GM21717 (cell line): Measurements from ENCODE around the gene SEC16A.

ENCODE experiments used
- ATAC-seq: cut with Tn5 transposase; IDR thresholded peaks from one replicate; pipeline ENCODE4 v1.9.1; 2021; ENCODE audit warnings: mild to moderate bottlenecking, moderate library complexity; ENCODE audit not compliant: unreplicated experiment

Gene SEC16A

GRCh38 chr9:136486823-136487620 lies 4.2 kb upstream of the SEC16A start:
- ATAC-seq, result no peak

DNA sequence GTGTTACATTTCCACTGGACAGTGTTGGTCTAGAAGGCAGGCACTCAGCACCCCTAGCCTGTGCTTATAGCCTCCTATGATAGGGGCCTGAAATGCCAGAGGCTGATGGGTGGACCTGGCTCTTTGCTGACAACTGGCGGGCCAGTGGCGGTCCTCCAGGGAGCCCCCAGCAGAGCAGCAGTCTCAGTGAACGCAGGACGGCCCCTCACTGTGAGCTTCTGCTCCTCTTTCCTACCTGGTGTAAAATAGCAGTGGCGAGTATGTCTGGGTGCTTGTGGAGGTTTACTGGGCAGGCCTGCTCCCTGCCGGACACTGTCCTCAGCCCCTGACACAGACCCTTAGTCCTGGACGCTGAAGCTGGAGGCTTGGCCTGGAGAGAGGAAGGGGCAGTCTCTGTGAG lies 3.3 kb upstream of the SEC16A start:
- no peak for ATAC-seq

DNA sequence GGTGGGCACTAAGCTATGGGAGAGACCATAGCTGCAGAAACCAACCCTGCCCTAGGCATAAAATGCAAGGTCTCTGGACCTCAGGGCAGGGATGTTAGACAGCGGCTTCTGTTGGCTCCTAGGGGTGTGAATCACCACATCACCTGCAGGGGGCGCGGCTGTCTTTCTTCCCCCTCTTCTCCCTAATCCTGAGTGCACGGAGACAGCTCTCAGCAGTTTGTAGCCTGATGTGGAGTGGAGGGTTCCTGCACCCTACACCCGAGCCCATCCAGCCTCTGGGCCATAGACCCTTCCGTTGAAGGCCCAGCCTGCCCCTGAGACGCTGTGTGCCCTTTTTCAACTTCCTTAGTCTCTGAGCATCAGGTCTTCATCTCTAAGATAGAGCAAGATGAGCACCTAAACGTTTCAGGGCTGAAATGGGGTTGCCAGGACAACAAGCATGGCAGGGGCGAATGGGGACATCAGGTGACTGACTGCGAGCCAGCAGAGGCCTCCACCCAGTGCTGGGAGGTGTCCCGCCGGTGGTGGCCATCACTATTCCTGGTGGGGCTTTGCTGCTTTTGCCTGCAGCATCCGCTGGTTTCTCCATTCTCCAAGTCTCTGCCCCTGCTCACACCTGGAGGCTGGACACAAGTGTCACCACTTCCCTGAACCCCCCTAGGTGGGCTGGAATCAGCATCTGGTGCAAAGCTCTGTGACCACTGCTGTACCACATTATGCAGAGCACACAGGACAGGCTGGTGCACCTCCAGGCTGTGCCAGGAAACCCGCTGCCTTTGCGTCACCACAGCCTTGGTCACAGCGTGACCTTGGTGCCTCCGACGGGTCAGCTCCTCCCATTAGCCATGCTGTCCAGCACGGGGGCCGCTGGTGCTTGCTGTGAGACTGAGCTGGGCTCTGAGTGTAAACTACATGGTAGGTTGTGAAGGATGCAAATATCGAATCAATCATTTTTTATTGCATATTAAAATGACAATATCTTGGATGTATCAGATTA lies 2.5 kb upstream of the SEC16A start:
- no peak for ATAC-seq

DNA sequence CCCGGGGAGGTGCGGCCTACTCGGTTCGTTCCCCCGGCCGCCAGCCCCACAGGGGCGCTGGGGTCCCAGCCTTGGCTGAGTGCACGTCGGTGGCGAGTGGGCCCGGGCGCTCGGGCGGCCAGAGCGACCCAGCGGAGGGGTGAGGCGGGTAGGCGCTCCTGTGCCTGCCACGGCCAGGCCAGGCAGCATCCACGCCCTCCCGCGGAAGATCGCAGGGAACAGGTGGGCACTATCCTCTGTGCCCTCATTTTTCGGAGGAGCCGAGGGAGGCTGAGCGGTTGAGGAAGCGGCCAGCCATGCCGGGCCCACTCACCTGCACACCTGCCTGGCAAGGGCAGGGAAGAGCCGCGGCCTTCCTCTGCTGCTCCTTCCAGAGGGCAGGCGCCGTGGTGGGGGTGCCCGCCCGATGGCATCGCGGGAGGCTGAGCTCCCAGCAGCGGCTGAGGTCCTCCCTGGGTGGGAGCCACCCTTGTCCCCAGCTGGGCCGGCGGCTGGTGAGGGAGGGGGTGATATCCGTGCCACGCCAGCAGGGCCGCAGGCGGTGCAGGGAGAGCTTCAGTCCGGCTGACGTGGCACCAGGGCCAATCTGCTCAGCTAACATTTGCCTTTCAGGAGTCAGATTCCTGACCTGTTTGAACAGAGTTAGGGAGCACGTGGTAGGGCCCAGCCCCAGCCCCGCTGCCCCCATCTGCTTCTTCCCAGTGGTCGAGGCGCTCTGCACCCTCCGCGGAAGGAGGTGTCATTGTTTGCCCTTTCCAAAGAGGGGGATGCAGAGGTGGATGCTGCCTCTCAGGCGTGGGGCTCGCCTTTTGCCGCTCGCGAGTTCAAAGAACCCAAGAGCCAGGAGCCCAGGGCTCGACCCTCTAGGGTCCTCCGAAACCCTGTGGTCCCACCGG lies 1.6 kb upstream of the SEC16A start:
- ATAC-seq, result peak; percentile 1

DNA sequence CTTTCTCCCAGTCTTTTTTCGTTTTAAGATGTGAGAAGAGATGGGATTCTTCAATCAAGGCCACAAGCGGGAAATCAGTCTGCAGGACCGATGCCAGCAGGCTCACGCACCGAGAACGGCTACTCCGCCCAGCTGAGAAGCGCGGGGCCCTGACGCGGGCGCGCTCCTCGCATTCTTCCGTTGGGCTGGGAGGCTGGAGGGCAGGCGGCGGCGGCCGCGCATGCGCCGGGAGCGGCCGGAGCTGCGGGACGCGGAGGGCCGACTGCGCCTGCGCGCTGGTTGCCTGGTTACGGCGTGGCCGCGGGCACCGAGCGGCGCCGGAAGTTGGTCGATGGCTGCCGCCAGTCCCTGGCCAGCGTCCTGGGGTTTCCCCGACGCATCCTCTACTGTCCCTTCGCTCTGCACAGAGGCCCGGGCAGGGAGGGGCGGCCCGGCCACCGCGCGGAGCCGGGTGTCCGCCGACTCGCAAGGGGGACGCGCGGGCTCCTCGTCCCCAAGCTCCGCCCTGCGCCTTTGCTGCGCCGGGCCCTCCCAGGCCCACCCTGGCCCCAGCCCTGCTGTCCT lies 831 bp upstream of the SEC16A start:
- peak; percentile 54 for ATAC-seq

DNA sequence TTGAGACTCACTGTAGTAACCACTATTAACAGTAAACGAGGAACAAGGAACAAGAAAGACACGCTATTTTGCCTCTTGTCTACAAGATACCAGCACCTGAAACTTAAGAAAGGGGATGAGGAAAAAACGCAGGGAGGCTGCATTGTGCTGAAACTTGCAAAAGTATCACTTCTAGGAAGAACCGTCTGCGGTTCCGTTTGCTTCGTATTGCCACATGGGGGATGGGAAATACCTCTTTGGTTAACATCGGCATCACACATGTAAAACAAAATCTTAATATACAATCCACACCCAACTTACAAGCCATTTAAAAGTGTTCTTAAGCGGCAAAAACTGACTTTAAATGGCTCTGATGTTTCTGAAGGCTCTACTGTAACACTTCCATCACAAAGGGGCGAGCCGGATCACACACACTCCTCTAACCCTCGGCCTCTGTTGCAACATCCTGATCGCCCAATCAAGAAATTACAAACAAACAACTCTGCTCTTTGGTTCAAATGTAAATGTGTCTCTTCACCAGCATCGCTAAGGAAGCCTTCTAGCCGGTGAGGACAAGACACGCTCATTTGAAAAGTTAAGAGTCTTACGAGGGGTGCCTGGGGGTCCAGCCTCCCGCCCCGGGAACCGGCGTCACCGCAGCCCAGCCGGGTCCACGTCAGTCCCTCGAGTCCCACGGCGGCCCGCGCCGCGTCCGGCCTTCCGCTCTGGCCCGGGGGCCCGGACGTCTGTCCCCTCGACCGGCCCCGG lies 621 bp downstream of the SEC16A start:
- no peak for ATAC-seq

GRCh38 chr9:136481558-136481957 lies 1.3 kb downstream of the SEC16A start:
- no peak for ATAC-seq

- no peak for ATAC-seq
Observed at GRCh38 chr9:136476369-136477150, 6.3 kb downstream of the SEC16A start.

- ATAC-seq, result no peak
Observed at GRCh38 chr9:136474974-136475865, 7.6 kb downstream of the SEC16A start.

- ATAC-seq, result no peak
Observed at GRCh38 chr9:136474021-136474640, 8.7 kb downstream of the SEC16A start.

GRCh38 chr9:136473354-136473721 lies 9.5 kb downstream of the SEC16A start:
- ATAC-seq, result no peak

- no peak for ATAC-seq
Observed at GRCh38 chr9:136472640-136473353, 10.0 kb downstream of the SEC16A start.

- ATAC-seq, result no peak
Observed at GRCh38 chr9:136471802-136472487, 10.9 kb downstream of the SEC16A start.

- ATAC-seq, result no peak
Observed at GRCh38 chr9:136470792-136471469, 11.9 kb downstream of the SEC16A start.

- no peak for ATAC-seq
Observed at GRCh38 chr9:136470356-136470755, 12.5 kb downstream of the SEC16A start.

DNA sequence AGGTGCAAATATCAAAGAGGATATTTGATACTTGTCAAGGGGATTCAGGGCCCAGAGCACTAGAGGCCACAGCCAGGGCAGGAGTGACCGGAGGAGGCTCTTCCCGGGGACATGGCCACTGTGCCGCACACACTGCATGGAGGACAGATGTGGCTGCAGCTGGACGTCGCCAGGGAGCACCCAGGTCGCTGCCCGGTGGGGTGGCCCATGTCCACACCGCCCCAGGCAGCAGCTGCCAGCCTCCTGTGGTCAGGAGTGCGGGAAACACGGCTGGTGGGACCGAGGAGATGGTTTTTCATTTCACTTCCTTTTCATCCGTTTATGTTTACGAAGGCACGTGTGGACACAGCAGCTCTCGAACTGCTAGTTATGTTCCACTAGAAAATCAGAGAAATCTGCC lies 15.1 kb downstream of the SEC16A start:
- no peak for ATAC-seq
